Lower leg skin (tissue), 4 donors: ENCODE results near the gene AS3MT. TPM values are rescaled to one million over a fixed set of nuclear protein-coding genes. Genes with fewer than 3 reads are reported as not detected.

Experiments used
- DNase-seq, 2 donors: peaks; one replicate each; pipeline ENCODE4 v3.0.0-alpha.2; 2019; ENCODE audit warnings: low spot score in 2 of 2
- H3K4me3 ChIP-seq: fragments of 200-600 bp; sonication (generic); 2 replicates; pipeline ENCODE4 v1.5.1; 2017; ENCODE audit warnings: mild to moderate bottlenecking, low read depth; ENCODE audit not compliant: poor library complexity, severe bottlenecking
- POLR2A ChIP-seq, 2 donors: fragments of 450-650 bp; IDR thresholded peaks; one replicate each; pipeline ENCODE4 v1.6.1; 2016 to 2017; ENCODE audit warnings: antibody characterized with exemption in 2 of 2, mild to moderate bottlenecking in 1 of 2, moderate library complexity in 1 of 2
- WGBS, 2 donors: methylation state at CpG; one replicate each; pipeline ENCODE4 v1.1.5; 2018; 5-methylcytosine and 5-hydroxymethylcytosine counted together
- intact Hi-C: fragments of 100-400 bp; cut with DNase I; formaldehyde crosslinking; loops from one replicate; pipeline ENCODE4 v1.15.0; 2023; ENCODE audit warnings: low total_unique reads
- total RNA-seq, 4 donors: library from RNA; depleted of rRNA; stranded (reverse); fragments of >200 nt; gene quantifications; one replicate each; pipeline ENCODE4 v1.1.0, GENCODE V29; 2016
- TF ChIP-seq, protein P1 (sequence below), 3 donors: fragments of 450-650 bp; IDR thresholded peaks; one replicate each; pipeline ENCODE4 v1.5.1; 2016; ENCODE audit warnings: antibody characterized with exemption in 3 of 3, mild to moderate bottlenecking in 3 of 3, moderate library complexity in 2 of 3

The AS3MT gene
- total RNA-seq, 4 donors from 2014 or later = 1.8 to 5.1 (median 3.9) TPM

GRCh38 chr10:102880256-102880655, 11.0 kb downstream of the AS3MT start:
- H3K4me3 ChIP-seq = no peak overlapping the region
- no peak for DNase-seq
- intact Hi-C loops = no loop called here
- 92 to 94% methylated on average over 2 of the region's 2 CpGs for WGBS, 2 donors
- TF ChIP-seq, protein P1, sequence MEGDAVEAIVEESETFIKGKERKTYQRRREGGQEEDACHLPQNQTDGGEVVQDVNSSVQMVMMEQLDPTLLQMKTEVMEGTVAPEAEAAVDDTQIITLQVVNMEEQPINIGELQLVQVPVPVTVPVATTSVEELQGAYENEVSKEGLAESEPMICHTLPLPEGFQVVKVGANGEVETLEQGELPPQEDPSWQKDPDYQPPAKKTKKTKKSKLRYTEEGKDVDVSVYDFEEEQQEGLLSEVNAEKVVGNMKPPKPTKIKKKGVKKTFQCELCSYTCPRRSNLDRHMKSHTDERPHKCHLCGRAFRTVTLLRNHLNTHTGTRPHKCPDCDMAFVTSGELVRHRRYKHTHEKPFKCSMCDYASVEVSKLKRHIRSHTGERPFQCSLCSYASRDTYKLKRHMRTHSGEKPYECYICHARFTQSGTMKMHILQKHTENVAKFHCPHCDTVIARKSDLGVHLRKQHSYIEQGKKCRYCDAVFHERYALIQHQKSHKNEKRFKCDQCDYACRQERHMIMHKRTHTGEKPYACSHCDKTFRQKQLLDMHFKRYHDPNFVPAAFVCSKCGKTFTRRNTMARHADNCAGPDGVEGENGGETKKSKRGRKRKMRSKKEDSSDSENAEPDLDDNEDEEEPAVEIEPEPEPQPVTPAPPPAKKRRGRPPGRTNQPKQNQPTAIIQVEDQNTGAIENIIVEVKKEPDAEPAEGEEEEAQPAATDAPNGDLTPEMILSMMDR (IDR thresholded peaks at IDR 0.05) = no peak
- TF ChIP-seq POLR2A (IDR thresholded peaks at IDR 0.05) = no peak

DNA sequence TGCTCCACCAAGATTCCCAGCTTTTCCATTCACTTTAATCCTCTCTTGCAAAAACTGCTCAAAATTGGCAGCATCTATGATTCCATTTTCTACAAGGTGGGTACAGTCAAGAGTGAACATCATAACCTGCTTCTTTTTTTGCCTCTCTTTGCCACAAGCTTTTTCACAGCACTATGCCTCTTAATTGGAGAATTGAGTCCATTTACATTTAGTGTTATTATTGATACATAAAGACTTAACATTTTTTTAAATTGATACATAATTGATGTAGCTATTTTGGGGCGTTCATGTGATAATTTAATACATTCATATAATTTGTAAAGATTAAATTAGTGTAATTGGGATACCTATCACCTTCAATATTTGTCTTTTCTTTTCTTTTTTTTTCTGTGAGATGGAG, 18.8 kb downstream of the AS3MT start:
- TF ChIP-seq POLR2A (IDR thresholded peaks at IDR 0.05) = no peak
- TF ChIP-seq, protein P1 (IDR thresholded peaks at IDR 0.05) = no peak
- H3K4me3 ChIP-seq = no peak overlapping the region
- WGBS, 2 donors = 87 to 90% methylated on average over 1 of the region's 1 CpG
- intact Hi-C loops = no loop called here
- DNase-seq = no peak

DNA sequence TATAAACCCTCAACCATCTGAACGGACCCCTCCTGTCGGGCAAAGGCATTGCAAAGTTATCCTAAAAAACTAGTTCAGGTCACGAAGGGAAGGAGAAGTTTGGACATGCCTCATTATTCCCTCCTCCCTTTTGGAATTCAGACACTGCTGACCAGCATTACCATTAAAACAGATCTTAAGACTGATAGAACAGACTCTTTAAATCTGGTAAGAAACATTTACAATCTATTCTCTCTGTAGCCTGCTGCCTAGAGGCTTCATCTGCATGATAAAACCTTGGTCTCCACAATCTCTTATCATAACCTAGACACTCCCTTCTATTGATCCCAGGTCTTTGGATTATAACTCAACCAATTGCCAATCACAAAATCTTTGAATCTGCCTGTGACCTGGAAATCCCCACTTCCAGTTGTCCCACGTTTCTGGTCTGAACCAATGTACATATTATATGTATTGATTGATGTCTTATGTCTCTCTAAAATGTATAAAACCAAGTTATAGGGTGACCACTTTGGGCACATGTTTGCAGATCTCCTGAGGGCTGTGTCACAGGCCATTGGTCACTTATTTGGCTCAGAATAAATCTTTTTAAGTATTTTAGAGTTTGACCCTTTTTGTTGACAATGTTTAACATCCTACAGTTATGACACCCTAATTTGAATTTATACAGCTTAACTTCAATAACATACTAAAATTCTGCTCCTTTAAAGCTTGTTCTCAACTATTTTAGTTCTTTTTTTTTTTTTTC, 25.4 kb downstream of the AS3MT start:
- H3K4me3 ChIP-seq = no peak overlapping the region
- intact Hi-C loops = no loop called here
- no peak for DNase-seq
- 88% methylated on average over 4 of the region's 4 CpGs for WGBS, 2 donors
- TF ChIP-seq, protein P1 (IDR thresholded peaks at IDR 0.05) = no peak
- TF ChIP-seq POLR2A (IDR thresholded peaks at IDR 0.05) = no peak

- no peak overlapping the region for H3K4me3 ChIP-seq
- TF ChIP-seq, protein P1 (IDR thresholded peaks at IDR 0.05) = no peak
- DNase-seq = no peak
- intact Hi-C loops = loop anchor here (5.0 to 10.0 kb wide), 2 partner anchors 65 to 173 kb away; partner anchors contain the start of gene CYP17A1
- WGBS, 2 donors = 68 to 89% methylated on average over 3 of the region's 3 CpGs
Observed at GRCh38 chr10:102900006-102900405, 30.7 kb downstream of the AS3MT start.

GRCh38 chr10:102904346-102904745, 35.1 kb downstream of the AS3MT start:
- TF ChIP-seq POLR2A (IDR thresholded peaks at IDR 0.05) = no peak
- TF ChIP-seq, protein P1 (IDR thresholded peaks at IDR 0.05) = no peak
- no peak for DNase-seq
- intact Hi-C loops = loop anchor here (5.0 to 10.0 kb wide), 2 partner anchors 70 to 177 kb away; partner anchors contain the start of gene CYP17A1

More at GRCh38 chr10:102904346-102904745, 35.1 kb downstream of the AS3MT start:
- no peak overlapping the region for H3K4me3 ChIP-seq
